Caco-2 (cell line): ENCODE measurements around the gene MTPN. TPM values are rescaled to one million over a fixed set of nuclear protein-coding genes. Genes with fewer than 3 reads are reported as not detected.

Source experiments
- BruUV-seq: library from RNA; stranded (reverse); fragments of 400-500 nt; replicated peaks from 2 replicates; lab custom pipeline; 2021; lab: Mats Ljungman, UMichigan
- CTCF ChIA-PET: fragments of 300-600 bp; sonication (Branson Sonifier 250); formaldehyde crosslinking; loops from one replicate; lab custom pipeline; 2022; ENCODE audit warnings: antibody characterized with exemption; lab: Charles Lee
- POLR2A ChIA-PET: fragments of 300-600 bp; sonication (Branson Sonifier 250); formaldehyde crosslinking; loops from one replicate; lab custom pipeline; 2022; ENCODE audit warnings: antibody characterized with exemption; lab: Charles Lee
- DNase-seq, 2 experiments: peaks; one replicate each; pipeline versions ENCODE4 v3.0.0 to v3.0.0-alpha.2; 2020 to 2022
- H3K27me3 ChIP-seq: replicated peaks from 2 replicates; pipeline ENCODE4 v1.6.0; 2011; ENCODE audit warnings: low read length; ENCODE audit not compliant: control insufficient read depth, insufficient read depth
- H3K36me3 ChIP-seq: 2 replicates; pipeline ENCODE4 v1.5.1; 2011; ENCODE audit warnings: low read length; ENCODE audit not compliant: control insufficient read depth, insufficient read depth
- H3K4me1 ChIP-seq: fragments of 250-450 bp; sonication (Bioruptor Pico); 2 replicates; pipeline ENCODE4 v1.5.1; 2020; ENCODE audit warnings: mild to moderate bottlenecking
- H3K4me3 ChIP-seq: 2 replicates; pipeline ENCODE4 v1.5.1; 2011; ENCODE audit warnings: low read depth, mild to moderate bottlenecking, control low read depth, low read length
- H3K9me3 ChIP-seq: fragments of 250-450 bp; sonication (Bioruptor Pico); 2 replicates; pipeline ENCODE4 v1.5.1; 2020; ENCODE audit warnings: mild to moderate bottlenecking, moderate library complexity
- H3K27ac Mint-ChIP-seq: one replicate; pipeline ENCODE4 v1.8.0; 2022; ENCODE audit warnings: mixed read lengths; ENCODE audit not compliant: unreplicated experiment
- H3K27me3 Mint-ChIP-seq: one replicate; pipeline ENCODE4 v1.8.0; 2022; ENCODE audit warnings: mixed read lengths; ENCODE audit not compliant: insufficient read depth, unreplicated experiment
- H3K36me3 Mint-ChIP-seq: one replicate; pipeline ENCODE4 v1.8.0; 2022; ENCODE audit warnings: mild to moderate bottlenecking, mixed read lengths; ENCODE audit not compliant: insufficient read depth, unreplicated experiment
- H3K4me1 Mint-ChIP-seq: one replicate; pipeline ENCODE4 v1.8.0; 2022; ENCODE audit warnings: low read depth, mixed read lengths; ENCODE audit not compliant: unreplicated experiment
- H3K4me3 Mint-ChIP-seq: one replicate; pipeline ENCODE4 v1.8.0; 2022; ENCODE audit warnings: mild to moderate bottlenecking, moderate library complexity, mixed read lengths; ENCODE audit not compliant: unreplicated experiment
- H3K9me3 Mint-ChIP-seq: one replicate; pipeline ENCODE4 v1.8.0; 2022; ENCODE audit warnings: mixed read lengths; ENCODE audit not compliant: unreplicated experiment
- CTCF ChIP-seq, 2 experiments: fragments of 200-600 bp in 1 of 2; IDR thresholded peaks; 1 replicate in 1 of 2; 2 replicates in 1 of 2; pipeline versions ENCODE4 v1.5.1 to v1.8.0; 2011 to 2022; ENCODE audit warnings: antibody characterized with exemption in 1 of 2, control low read depth in 1 of 2, inconsistent platforms in 1 of 2, low read depth in 1 of 2, low read length in 1 of 2, mild to moderate bottlenecking in 1 of 2, moderate library complexity in 1 of 2; ENCODE audit not compliant: insufficient read depth in 1 of 2, severe bottlenecking in 1 of 2, unreplicated experiment in 1 of 2
- intact Hi-C: fragments of 100-400 bp; cut with micrococcal nuclease; formaldehyde crosslinking; loops from one replicate; pipeline ENCODE4 v1.10.0; 2022; ENCODE audit not compliant: unreplicated experiment
- total RNA-seq: library from RNA; stranded (reverse); gene quantifications from 2 replicates; pipeline ENCODE4 v1.2.3, GENCODE V29; 2022

The MTPN gene
- total RNA-seq, 1 experiment from 2014 or later: 138 TPM

DNA sequence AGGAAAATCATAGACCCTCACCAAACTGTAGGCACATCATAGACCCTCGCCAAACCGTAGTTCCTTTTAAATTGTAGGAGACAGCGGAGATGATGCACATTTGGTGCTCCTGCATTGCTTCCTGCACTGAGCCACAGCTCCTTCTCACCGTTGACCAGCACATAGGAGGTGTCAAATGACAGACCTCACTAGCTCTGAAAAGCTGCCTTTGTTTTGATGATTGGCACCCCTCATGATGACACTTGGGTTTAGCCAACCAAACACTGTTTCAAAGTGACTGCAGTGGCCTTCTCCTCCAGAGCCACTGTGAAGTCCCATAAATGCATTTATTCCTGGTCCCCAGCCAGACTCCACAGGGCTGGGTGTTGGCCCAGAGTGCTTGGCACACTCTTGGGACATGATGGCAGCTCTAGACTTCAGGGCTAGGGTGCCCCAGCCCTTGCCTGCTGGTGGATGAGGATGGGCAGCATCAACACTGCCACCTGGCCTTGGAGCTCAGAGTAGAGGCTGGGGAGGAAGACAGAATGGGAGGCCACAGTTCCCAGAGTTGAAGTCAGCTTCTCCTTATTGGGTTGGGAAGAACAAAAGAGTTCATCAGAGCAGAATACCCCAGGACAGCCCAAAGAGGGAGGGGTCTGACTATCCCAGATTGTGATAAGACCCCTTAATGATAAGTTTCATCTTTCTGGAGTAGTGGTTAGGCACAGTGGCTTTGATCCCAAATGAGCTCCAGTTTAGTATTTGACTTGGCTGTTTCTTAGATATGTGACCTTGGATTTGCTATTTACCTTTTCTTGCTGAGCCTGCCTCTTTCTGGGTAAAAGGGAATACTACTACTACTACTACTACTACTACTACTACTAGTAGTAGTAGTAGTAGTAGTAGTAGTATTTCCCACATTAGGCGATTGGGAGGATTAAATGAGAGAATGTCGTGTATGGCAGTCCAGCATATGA lies 75.3 kb downstream of the MTPN start:
- TF ChIP-seq CTCF (IDR thresholded peaks at IDR 0.05; ENCODE audit: insufficient read depth in 1 of 2, low read depth in 1 of 2, low read length in 1 of 2, severe bottlenecking in 1 of 2, unreplicated experiment in 1 of 2): no peak
- no peaks in the 10 kb centered on the region for H3K9me3 ChIP-seq
- H3K4me3 ChIP-seq: no peak overlapping the region
- intact Hi-C loops: no loop called here
- no peaks in the 10 kb centered on the region for H3K4me1 ChIP-seq
- Mint-ChIP-seq H3K4me1 (peaks cover 8% of the 10 kb centered on the region), H3K27ac (no peak overlapping the region), H3K36me3 (no peaks in the 10 kb centered on the region), H3K9me3 (no peaks in the 10 kb centered on the region), H3K27me3 (no peaks in the 10 kb centered on the region), H3K4me3 (no peak overlapping the region)
- BruUV-seq: no TSS peak
- CTCF ChIA-PET: no interaction called here
- no peaks in the 10 kb centered on the region for H3K27me3 ChIP-seq
- H3K36me3 ChIP-seq: no peaks in the 10 kb centered on the region; the same call in 1 of the 2 replicates
- POLR2A ChIA-PET: no interaction called here
- no peak for DNase-seq

DNA sequence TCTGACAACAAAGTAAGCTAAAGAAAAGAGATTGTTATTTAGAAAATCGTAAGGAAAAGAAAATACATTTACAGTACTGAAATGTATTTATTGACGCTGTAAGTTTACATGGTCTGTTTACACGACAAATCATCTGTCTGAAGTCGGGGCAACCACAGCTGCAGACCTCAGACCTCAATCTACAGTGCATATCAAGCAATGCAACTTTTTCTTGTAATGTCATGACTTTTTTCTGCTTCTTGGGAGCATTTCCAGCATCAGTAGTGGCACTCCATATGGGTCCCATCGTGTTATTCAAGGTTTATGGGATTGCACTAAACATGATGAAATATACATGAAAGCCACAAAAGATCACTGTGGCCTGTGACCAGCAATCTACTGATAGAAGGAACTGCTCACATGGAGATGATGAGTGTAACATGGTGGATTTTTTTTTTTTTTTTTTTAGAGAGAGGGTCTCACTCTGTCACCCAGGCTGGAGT lies 77.1 kb downstream of the MTPN start:
- no peak for DNase-seq
- H3K36me3 ChIP-seq: no peaks in the 10 kb centered on the region; the same call in 1 of the 2 replicates
- no peak overlapping the region for H3K4me3 ChIP-seq
- TF ChIP-seq CTCF (IDR thresholded peaks at IDR 0.05; ENCODE audit: insufficient read depth in 1 of 2, low read depth in 1 of 2, low read length in 1 of 2, severe bottlenecking in 1 of 2, unreplicated experiment in 1 of 2): no peak
- ChIA-PET CTCF (no interaction called here), POLR2A (no interaction called here)
- intact Hi-C loops: no loop called here
- no peaks in the 10 kb centered on the region for H3K27me3 ChIP-seq
- Mint-ChIP-seq H3K4me3 (no peak overlapping the region), H3K36me3 (no peaks in the 10 kb centered on the region), H3K27ac (no peak overlapping the region), H3K4me1 (peaks cover 8% of the 10 kb centered on the region), H3K27me3 (no peaks in the 10 kb centered on the region), H3K9me3 (no peaks in the 10 kb centered on the region)
- no TSS peak for BruUV-seq
- no peaks in the 10 kb centered on the region for H3K4me1 ChIP-seq
- no peaks in the 10 kb centered on the region for H3K9me3 ChIP-seq

GRCh38 chr7:135899458-135900064 lies 77.6 kb downstream of the MTPN start:
- no TSS peak for BruUV-seq
- TF ChIP-seq CTCF (IDR thresholded peaks at IDR 0.05; ENCODE audit: insufficient read depth in 1 of 2, low read depth in 1 of 2, low read length in 1 of 2, severe bottlenecking in 1 of 2, unreplicated experiment in 1 of 2): no peak
- Mint-ChIP-seq H3K4me1 (peaks cover 4% of the 10 kb centered on the region), H3K27me3 (no peaks in the 10 kb centered on the region), H3K36me3 (no peaks in the 10 kb centered on the region), H3K27ac (no peak overlapping the region), H3K4me3 (no peak overlapping the region), H3K9me3 (no peaks in the 10 kb centered on the region)
- no peak for DNase-seq
- intact Hi-C loops: no loop called here
- Histone ChIP-seq H3K9me3 (no peaks in the 10 kb centered on the region), H3K4me3 (no peak overlapping the region), H3K4me1 (no peaks in the 10 kb centered on the region), H3K27me3 (no peaks in the 10 kb centered on the region), H3K36me3 (no peaks in the 10 kb centered on the region; the same call in 1 of the 2 replicates)
- CTCF ChIA-PET: no interaction called here
- POLR2A ChIA-PET: no interaction called here
